Testis (tissue), 2 donors: ENCODE data around the gene COL1A2.

Experiments
- POLR2A ChIP-seq: fragments of 450-650 bp; IDR thresholded peaks from one replicate; pipeline ENCODE4 v1.6.1; 2017; ENCODE audit warnings: antibody characterized with exemption, mild to moderate bottlenecking, moderate library complexity
- TF ChIP-seq, protein P1 (sequence below), 3 experiments: fragments of 450-650 bp in 2 of 3; fragments of 200-600 bp in 1 of 3; sonication (generic) in 1 of 3; IDR thresholded peaks; one replicate each; pipeline ENCODE4 v1.5.1; 2016 to 2019; ENCODE audit warnings: antibody characterized with exemption in 3 of 3, mild to moderate bottlenecking in 2 of 3, moderate library complexity in 1 of 3

DNA sequence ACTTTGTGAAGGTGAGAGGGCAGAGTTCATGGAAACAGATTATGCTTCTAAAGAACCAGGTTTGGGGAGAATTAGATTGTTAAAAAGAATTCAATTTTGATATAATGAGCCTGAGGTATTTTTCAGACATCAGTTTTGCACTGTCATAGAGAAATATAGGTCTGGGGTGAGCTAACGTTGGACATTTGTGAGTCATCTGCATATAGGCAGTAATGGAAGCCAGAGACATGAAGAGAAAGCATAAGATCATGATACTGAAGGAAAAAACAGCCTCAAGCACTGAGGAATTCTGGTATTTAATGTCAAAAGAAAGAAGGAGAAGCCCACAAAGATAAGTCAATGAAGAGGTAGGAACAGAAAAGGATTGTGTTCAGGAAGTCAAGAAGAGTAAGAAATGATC lies 32.4 kb upstream of the COL1A2 start:
- TF ChIP-seq POLR2A = no peak
- TF ChIP-seq, protein P1, sequence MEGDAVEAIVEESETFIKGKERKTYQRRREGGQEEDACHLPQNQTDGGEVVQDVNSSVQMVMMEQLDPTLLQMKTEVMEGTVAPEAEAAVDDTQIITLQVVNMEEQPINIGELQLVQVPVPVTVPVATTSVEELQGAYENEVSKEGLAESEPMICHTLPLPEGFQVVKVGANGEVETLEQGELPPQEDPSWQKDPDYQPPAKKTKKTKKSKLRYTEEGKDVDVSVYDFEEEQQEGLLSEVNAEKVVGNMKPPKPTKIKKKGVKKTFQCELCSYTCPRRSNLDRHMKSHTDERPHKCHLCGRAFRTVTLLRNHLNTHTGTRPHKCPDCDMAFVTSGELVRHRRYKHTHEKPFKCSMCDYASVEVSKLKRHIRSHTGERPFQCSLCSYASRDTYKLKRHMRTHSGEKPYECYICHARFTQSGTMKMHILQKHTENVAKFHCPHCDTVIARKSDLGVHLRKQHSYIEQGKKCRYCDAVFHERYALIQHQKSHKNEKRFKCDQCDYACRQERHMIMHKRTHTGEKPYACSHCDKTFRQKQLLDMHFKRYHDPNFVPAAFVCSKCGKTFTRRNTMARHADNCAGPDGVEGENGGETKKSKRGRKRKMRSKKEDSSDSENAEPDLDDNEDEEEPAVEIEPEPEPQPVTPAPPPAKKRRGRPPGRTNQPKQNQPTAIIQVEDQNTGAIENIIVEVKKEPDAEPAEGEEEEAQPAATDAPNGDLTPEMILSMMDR (IDR thresholded peaks at IDR 0.05) = no peak
